Stimulated activated effector memory CD8-positive, alpha-beta T cell treated with anti-CD3 and anti-CD28 coated beads, Interleukin-12 subunit alpha, Interleukin-12 subunit beta, amount 100 ng/mL, for 72 hours (primary cell): Measurements from ENCODE around the gene WIF1.

Source experiments
- ATAC-seq: fragments of 150-1000 bp; cut with Tn5 transposase; 2 replicates; pipeline ENCODE4 v1.10.0; 2021
- DNase-seq, 2 donors: peaks; one replicate each; pipeline ENCODE4 v3.0.0; 2021 to 2022; ENCODE audit warnings: low spot score in 2 of 2
- H3K27ac Mint-ChIP-seq: one replicate; pipeline ENCODE4 v1.8.0; 2022; ENCODE audit warnings: mild to moderate bottlenecking, mixed read lengths
- H3K36me3 Mint-ChIP-seq: one replicate; pipeline ENCODE4 v1.8.0; 2022; ENCODE audit warnings: mild to moderate bottlenecking, mixed read lengths
- H3K4me1 Mint-ChIP-seq: one replicate; pipeline ENCODE4 v1.8.0; 2022; ENCODE audit warnings: mixed read lengths
- H3K4me3 Mint-ChIP-seq: one replicate; pipeline ENCODE4 v1.8.0; 2022; ENCODE audit warnings: mild to moderate bottlenecking, mixed read lengths
- H3K9me3 Mint-ChIP-seq: one replicate; pipeline ENCODE4 v1.8.0; 2022; ENCODE audit warnings: mixed read lengths

Gene WIF1, protein sequence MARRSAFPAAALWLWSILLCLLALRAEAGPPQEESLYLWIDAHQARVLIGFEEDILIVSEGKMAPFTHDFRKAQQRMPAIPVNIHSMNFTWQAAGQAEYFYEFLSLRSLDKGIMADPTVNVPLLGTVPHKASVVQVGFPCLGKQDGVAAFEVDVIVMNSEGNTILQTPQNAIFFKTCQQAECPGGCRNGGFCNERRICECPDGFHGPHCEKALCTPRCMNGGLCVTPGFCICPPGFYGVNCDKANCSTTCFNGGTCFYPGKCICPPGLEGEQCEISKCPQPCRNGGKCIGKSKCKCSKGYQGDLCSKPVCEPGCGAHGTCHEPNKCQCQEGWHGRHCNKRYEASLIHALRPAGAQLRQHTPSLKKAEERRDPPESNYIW

GRCh38 chr12:65121049-65121955 is at the start of gene WIF1:
TSS of gene WIF1 (minus strand) at chr12:65121305. CDS start at chr12:65121191, 114 bp downstream.
- ATAC-seq (peak; percentile 72), DNase-seq (peak in 1 of 2 donors; percentile 8)
- H3K36me3 Mint-ChIP-seq = no peaks in the 10 kb centered on the region
- H3K4me1 Mint-ChIP-seq = peaks cover 6% of the 10 kb centered on the region
- no peaks in the 10 kb centered on the region for H3K9me3 Mint-ChIP-seq
- no peak within 1 kb of the TSS for H3K27ac Mint-ChIP-seq
- H3K4me3 Mint-ChIP-seq = peak within 1 kb of the TSS; percentile 32

DNA sequence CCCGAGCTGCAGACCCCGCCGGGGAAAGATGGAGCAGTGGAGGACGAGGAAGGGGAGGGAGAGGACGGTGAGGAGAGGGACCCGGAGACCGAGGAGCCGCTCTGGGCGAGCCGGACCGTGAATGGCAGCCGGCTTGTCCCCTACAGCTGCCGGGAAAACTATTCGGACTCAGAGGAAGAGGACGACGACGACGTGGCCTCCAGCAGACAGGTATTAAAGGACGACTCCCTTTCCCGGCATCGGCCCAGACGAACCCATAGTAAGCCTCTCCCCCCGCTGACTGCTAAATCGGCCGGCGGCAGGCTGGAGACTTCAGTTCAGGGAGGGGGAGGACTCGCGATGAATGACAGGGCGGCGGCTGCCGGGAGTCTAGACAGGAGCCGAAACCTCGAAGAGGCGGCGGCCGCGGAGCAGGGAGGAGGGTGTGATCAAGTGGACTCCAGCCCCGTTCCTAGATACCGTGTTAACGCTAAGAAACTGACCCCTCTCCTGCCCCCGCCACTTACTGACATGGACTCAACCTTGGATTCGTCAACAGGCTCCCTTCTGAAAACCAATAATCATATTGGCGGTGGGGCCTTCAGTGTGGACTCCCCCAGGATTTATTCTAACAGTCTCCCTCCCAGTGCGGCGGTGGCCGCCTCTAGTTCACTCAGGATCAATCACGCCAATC is 49.2 kb upstream of the WIF1 start:
- peak overlapping the region; percentile 93 for H3K4me3 Mint-ChIP-seq
- DNase-seq (peak; percentile 42 to 80), ATAC-seq (peak; percentile 76)
- H3K9me3 Mint-ChIP-seq = no peaks in the 10 kb centered on the region
- H3K4me1 Mint-ChIP-seq = peaks cover 19% of the 10 kb centered on the region
- H3K36me3 Mint-ChIP-seq = peaks cover 39% of the 10 kb centered on the region
- peak overlapping the region; percentile 97 for H3K27ac Mint-ChIP-seq

GRCh38 chr12:65169320-65170208 is 48.5 kb upstream of the WIF1 start, which contains the start of gene LEMD3:
TSS of gene LEMD3 (plus strand) at chr12:65169583. CDS start at chr12:65169597, 14 bp downstream.
- Mint-ChIP-seq H3K4me3 (peak within 1 kb of the TSS; percentile 93), H3K4me1 (peaks cover 19% of the 10 kb centered on the region), H3K9me3 (no peaks in the 10 kb centered on the region), H3K36me3 (peaks cover 39% of the 10 kb centered on the region), H3K27ac (peak within 1 kb of the TSS; percentile 97)
- ATAC-seq (peak; percentile 96), DNase-seq (peak; percentile 76 to 93)

GRCh38 chr12:65168681-65169319 is 47.7 kb upstream of the WIF1 start:
- H3K27ac Mint-ChIP-seq = peak overlapping the region; percentile 97
- peaks cover 39% of the 10 kb centered on the region for H3K36me3 Mint-ChIP-seq
- H3K9me3 Mint-ChIP-seq = no peaks in the 10 kb centered on the region
- peaks cover 19% of the 10 kb centered on the region for H3K4me1 Mint-ChIP-seq
- no peak for ATAC-seq
- DNase-seq = no peak
- peak overlapping the region; percentile 93 for H3K4me3 Mint-ChIP-seq

DNA sequence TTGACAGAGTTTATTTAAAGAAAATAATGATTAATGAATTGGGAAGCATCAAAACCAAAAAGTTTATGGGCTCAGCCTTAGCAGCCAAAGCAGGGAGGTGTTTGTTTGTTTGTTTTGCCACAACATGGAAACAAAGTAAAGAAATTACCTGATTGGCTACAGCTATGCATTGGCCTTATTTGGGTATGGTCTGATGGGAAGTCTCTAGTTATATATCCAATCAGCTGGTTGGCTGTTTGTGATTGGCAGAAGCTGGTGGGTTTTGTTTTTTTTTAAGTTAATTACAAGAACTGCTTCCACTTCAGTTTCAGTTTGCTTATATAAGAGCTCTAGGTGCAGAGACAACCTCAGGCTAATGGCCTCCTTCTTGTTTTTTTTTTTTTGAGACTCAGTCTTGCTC is 43.7 kb upstream of the WIF1 start:
- Mint-ChIP-seq H3K4me3 (no peak overlapping the region), H3K9me3 (no peaks in the 10 kb centered on the region), H3K4me1 (peaks cover 6% of the 10 kb centered on the region), H3K27ac (no peak overlapping the region), H3K36me3 (peaks cover 10% of the 10 kb centered on the region)
- no peak for ATAC-seq
- no peak for DNase-seq

- Mint-ChIP-seq H3K9me3 (no peaks in the 10 kb centered on the region), H3K36me3 (peaks cover 5% of the 10 kb centered on the region), H3K4me1 (peaks cover 4% of the 10 kb centered on the region), H3K4me3 (no peak overlapping the region), H3K27ac (no peak overlapping the region)
- ATAC-seq (no peak), DNase-seq (no peak)
Measured at GRCh38 chr12:65164244-65164643, 43.1 kb upstream of the WIF1 start.

DNA sequence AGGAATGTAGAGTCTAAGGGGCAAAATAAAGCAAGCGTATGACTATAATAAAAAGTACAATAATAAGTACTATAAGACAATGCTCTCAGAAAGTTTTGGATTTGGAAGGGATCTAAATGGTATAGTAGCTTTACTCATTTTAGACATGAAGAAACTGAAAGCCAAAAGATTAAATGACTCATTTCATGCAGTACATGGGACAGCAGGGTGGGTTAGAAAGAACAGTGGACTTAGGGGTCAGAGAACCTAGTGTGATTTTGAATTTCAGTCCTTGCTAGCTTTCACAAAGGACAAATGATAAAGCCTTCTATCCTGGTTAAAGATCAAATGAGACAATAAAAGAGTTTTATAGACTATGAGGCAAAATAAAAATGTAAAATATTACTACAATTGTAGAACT is 41.5 kb upstream of the WIF1 start:
- DNase-seq (no peak), ATAC-seq (peak; percentile 57)
- H3K27ac Mint-ChIP-seq = no peak overlapping the region
- H3K36me3 Mint-ChIP-seq = no peaks in the 10 kb centered on the region
- H3K4me3 Mint-ChIP-seq = no peak overlapping the region
- H3K4me1 Mint-ChIP-seq = no peaks in the 10 kb centered on the region
- no peaks in the 10 kb centered on the region for H3K9me3 Mint-ChIP-seq

GRCh38 chr12:65157091-65157490 is 36.0 kb upstream of the WIF1 start:
- no peaks in the 10 kb centered on the region for H3K36me3 Mint-ChIP-seq
- no peak for DNase-seq
- no peak for ATAC-seq
- H3K27ac Mint-ChIP-seq = peak overlapping the region; percentile 33
- peak overlapping the region; percentile 23 for H3K4me3 Mint-ChIP-seq
- peaks cover 8% of the 10 kb centered on the region for H3K4me1 Mint-ChIP-seq
- H3K9me3 Mint-ChIP-seq = no peaks in the 10 kb centered on the region

DNA sequence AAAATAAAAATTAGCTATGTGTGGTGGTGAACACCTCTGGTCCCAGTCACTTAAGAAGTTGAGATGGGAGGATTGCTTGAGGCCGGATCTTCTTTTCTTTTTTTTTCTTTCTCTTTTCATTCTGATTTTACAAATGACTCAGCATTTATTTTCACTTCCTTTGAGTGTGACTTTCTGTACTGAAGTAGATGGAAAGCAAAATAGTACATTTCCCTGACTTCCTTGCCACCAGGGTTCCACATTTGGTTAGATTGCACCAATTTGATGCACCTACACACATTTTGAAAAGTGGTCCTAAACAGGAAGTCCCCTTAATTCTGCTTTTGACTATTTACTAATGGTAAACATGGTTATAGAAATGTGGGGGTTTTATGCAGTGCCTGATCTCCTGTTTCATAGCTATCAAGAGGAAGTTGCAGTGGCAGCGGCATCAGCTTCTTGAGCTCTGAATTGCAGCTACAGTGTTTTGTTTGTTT is 35.3 kb upstream of the WIF1 start:
- DNase-seq (peak in 1 of 2 donors; percentile 55), ATAC-seq (peak; percentile 90)
- Mint-ChIP-seq H3K27ac (peak overlapping the region; percentile 33), H3K9me3 (no peaks in the 10 kb centered on the region), H3K36me3 (no peaks in the 10 kb centered on the region), H3K4me3 (peak overlapping the region; percentile 23), H3K4me1 (peaks cover 8% of the 10 kb centered on the region)

GRCh38 chr12:65155784-65156183 is 34.7 kb upstream of the WIF1 start:
- ATAC-seq (peak; percentile 69), DNase-seq (peak in 1 of 2 donors; percentile 56)
- peaks cover 8% of the 10 kb centered on the region for H3K4me1 Mint-ChIP-seq
- H3K4me3 Mint-ChIP-seq = peak overlapping the region; percentile 23
- H3K36me3 Mint-ChIP-seq = no peaks in the 10 kb centered on the region
- H3K9me3 Mint-ChIP-seq = no peaks in the 10 kb centered on the region
- H3K27ac Mint-ChIP-seq = peak overlapping the region; percentile 33

DNA sequence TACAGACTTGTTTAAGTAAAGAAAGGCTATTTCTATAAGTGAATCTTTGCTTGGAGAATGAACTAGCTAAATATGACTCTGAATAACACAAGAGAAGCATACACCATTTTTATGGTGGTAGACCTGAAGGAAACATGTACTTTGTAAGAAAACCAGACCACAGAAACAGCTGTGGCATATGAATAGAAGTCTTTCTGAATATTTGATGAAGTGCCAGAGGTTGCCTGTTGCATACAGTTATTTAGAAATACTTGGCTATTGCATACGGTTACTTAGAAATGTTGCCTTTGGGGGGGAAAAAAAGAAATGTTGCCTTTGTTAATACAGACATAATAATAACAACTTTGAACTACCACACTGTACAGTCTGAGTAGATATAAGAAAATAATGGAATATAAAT is 31.5 kb upstream of the WIF1 start:
- DNase-seq = no peak
- no peaks in the 10 kb centered on the region for H3K9me3 Mint-ChIP-seq
- H3K36me3 Mint-ChIP-seq = no peaks in the 10 kb centered on the region
- H3K4me3 Mint-ChIP-seq = no peak overlapping the region
- no peak for ATAC-seq
- peaks cover 8% of the 10 kb centered on the region for H3K4me1 Mint-ChIP-seq
- H3K27ac Mint-ChIP-seq = no peak overlapping the region

DNA sequence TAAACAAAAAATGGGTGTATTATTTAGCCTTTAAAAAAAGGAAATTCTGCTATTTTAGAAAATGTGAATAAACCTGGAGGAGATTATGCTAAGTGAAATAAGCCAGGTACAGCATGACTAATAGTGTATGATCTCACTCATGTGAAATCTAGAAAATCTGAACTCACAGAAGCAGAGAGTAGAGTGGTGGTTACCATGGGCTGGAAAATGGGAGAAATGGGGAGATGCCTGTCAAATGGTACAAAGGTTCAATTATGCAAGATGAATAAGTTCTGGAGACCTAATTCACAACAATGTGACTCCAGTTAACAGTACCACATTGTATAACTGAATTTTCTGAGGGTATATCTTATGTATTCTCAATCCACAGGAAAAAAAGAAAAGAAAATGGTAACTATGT is 30.9 kb upstream of the WIF1 start:
- ATAC-seq (no peak), DNase-seq (no peak)
- H3K4me3 Mint-ChIP-seq = no peak overlapping the region
- peaks cover 8% of the 10 kb centered on the region for H3K4me1 Mint-ChIP-seq
- no peaks in the 10 kb centered on the region for H3K36me3 Mint-ChIP-seq
- no peaks in the 10 kb centered on the region for H3K9me3 Mint-ChIP-seq
- no peak overlapping the region for H3K27ac Mint-ChIP-seq

DNA sequence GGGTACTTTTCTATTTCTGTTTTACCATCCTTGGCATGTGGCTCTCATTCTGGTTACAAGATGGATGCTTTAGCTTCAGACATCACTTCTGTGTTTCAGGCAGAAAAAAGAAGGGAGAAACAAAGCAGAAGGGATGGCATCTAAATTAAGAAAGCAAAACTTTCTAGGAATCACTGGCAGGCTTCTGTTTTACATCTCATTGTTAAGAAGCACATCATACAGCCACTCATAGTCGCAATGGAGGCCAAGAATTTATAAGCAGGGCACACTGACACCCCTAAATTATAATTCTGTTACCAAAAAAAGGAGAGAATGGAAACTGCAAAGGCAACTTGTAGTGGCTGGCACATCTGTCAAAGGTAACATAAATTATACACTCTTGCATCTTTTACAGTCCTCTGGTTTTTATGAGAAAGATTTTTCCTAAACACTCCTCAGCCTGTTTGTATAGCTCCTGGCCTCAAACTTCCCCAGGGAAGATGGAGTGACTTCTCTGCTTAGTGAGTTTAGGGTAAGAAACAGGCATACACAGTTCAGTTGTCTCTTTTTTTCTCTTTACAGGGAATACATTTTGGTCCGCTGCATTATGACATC is 26.3 kb upstream of the WIF1 start:
- no peak for ATAC-seq
- no peaks in the 10 kb centered on the region for H3K4me1 Mint-ChIP-seq
- H3K27ac Mint-ChIP-seq = no peak overlapping the region
- H3K9me3 Mint-ChIP-seq = no peaks in the 10 kb centered on the region
- H3K36me3 Mint-ChIP-seq = no peaks in the 10 kb centered on the region
- H3K4me3 Mint-ChIP-seq = no peak overlapping the region
- DNase-seq = no peak
